HG03469 (cell line): ENCODE measurements around the gene PUS1.
A peak's percentile ranks its signal among the peaks of the same experiment; 100 is the strongest.
"Not testable (repeated sequence)": the region's sequence is repeated elsewhere in the genome, so short reads cannot be mapped to it uniquely, and the experiment has no call there.

Experiments
- ATAC-seq: cut with Tn5 transposase; IDR thresholded peaks from one replicate; pipeline ENCODE4 v1.9.1; 2021; ENCODE audit warnings: mild to moderate bottlenecking, moderate library complexity, moderate number of reproducible peaks; ENCODE audit not compliant: unreplicated experiment

The PUS1 gene

GRCh38 chr12:131933387-131933786, 4.3 kb downstream of the PUS1 start:
- no peak for ATAC-seq

- no peak for ATAC-seq
These were observed 5.5 kb downstream of the PUS1 start for GRCh38 chr12:131934535-131934934.

GRCh38 chr12:131938082-131938481, 9.0 kb downstream of the PUS1 start:
- ATAC-seq = no peak

- no peak for ATAC-seq
These were observed 9.9 kb downstream of the PUS1 start for GRCh38 chr12:131939007-131939406.

GRCh38 chr12:131940141-131940547, 11.1 kb downstream of the PUS1 start:
- ATAC-seq = no peak

- ATAC-seq = no peak
These were observed 12.3 kb downstream of the PUS1 start for GRCh38 chr12:131941116-131941986.

- no peak for ATAC-seq
These were observed 12.9 kb downstream of the PUS1 start for GRCh38 chr12:131941987-131942341.

GRCh38 chr12:131942671-131943070, 13.6 kb downstream of the PUS1 start:
- no peak for ATAC-seq

GRCh38 chr12:131943389-131943788, 14.3 kb downstream of the PUS1 start:
- no peak for ATAC-seq

- no peak for ATAC-seq
These were observed 14.8 kb downstream of the PUS1 start for GRCh38 chr12:131943876-131944275.

- ATAC-seq = no peak
These were observed 15.7 kb downstream of the PUS1 start for GRCh38 chr12:131944601-131945251.

- ATAC-seq = no peak
These were observed 17.7 kb downstream of the PUS1 start for GRCh38 chr12:131946757-131947156.

GRCh38 chr12:131947482-131948027, 18.5 kb downstream of the PUS1 start:
- no peak for ATAC-seq

GRCh38 chr12:131948166-131948712, 19.2 kb downstream of the PUS1 start:
- no peak for ATAC-seq

GRCh38 chr12:131948713-131949430, 19.8 kb downstream of the PUS1 start:
- not testable (repeated sequence) for ATAC-seq

GRCh38 chr12:131949431-131950181, 20.5 kb downstream of the PUS1 start, which contains the start of gene EP400:
EP400 (plus strand) TSS chr12:131949942; CDS start chr12:131960620, 10,678 bp downstream.
- ATAC-seq = peak; percentile 77

GRCh38 chr12:131950182-131950913, 21.3 kb downstream of the PUS1 start:
- peak; percentile 21 for ATAC-seq

GRCh38 chr12:131953810-131954209, 24.7 kb downstream of the PUS1 start:
- ATAC-seq = not testable (repeated sequence)

- ATAC-seq = not testable (repeated sequence)
These were observed 25.4 kb downstream of the PUS1 start for GRCh38 chr12:131954460-131954859.
